NCI-H510A (cell line): ENCODE measurements around the gene HTT-AS.
"Not testable (repeated sequence)": the region's sequence is repeated elsewhere in the genome, so short reads cannot be mapped to it uniquely, and the experiment has no call there.

ENCODE experiments used
- DNase-seq: peaks from one replicate; lab custom pipeline; 2025; lab: John Stamatoyannopoulos, UW

HTT-AS gene

GRCh38 chr4:3074078-3074845 lies at the start of gene HTT-AS, which contains the start of gene HTT:
Gene HTT-AS (minus strand): TSS chr4:3074538.
Gene HTT (plus strand): TSS chr4:3074681. CDS start chr4:3074826, 145 bp downstream.
- DNase-seq = peak; percentile 73

DNA sequence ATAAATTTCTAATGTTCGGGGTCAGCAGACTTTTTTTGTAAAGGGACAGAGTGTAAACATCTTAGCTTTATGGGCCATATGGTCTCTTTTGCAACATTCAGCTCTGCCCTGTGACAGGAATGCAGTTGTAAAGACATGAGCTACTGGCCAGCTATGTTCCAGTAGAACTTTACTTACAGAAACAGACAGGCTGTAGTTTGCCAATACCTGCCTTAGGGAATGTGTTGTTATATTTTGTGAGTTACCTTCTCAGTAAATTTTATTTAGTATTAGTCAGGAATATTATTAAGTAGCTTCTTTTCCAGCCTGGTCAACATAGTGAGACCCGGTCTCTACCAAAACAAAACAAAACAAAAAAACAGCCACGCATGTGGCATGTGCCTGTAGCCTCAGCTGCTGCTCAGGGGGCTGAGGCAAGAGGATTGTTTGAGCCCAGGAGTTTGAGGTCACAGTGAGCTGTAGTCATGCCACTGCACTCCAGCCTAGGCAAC lies 48.9 kb upstream of the HTT-AS start:
- DNase-seq = no peak

GRCh38 chr4:3122081-3122563 lies 47.8 kb upstream of the HTT-AS start:
- no peak for DNase-seq

DNA sequence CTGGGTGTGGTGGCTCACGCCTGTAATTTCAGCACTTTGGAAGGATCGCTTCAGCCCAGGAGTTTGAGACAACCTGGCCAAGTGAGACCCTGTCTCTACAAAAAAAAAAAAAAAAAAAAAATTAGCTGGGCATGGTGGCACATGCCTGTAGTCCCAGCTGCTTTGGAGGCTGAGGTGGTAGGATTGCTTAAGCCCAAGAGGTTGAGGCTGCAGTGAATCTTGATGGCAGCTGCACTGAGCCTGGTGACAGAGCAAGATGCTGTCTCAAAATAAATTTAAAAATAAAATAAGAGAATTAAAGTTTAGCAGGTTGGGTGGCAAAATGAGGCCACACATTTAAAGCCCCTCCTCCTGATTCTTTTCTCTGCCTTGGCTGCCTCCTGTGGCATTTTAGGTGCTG lies 47.3 kb upstream of the HTT-AS start:
- DNase-seq = no peak

DNA sequence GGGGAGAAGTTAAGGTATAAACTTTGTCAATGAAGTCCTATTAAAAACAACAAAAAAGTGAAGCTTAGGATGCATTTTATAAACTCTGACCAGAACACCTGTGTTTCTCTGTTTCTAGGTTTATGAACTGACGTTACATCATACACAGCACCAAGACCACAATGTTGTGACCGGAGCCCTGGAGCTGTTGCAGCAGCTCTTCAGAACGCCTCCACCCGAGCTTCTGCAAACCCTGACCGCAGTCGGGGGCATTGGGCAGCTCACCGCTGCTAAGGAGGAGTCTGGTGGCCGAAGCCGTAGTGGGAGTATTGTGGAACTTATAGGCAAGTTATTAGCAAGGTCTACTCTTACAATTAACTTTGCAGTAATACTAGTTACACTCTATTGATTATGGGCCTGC lies 46.8 kb upstream of the HTT-AS start:
- DNase-seq = no peak

DNA sequence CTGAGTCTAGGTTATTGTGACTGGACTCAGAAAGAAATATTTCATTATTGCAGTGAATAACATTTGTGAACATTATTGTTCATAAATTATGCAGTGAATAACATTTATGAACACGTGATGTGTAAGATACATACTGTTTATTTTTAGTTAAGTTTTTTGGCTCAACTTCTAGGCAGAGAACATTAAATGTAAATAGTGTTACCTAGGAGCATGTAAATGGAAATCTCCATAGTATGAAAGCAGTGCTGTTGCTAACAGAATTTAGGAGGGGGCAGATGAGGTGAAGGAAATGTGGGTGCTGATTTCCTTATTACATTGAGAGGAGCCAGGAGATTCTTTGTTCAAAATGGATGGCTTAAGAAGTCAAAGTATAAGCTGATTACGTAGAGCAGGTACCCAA lies 45.1 kb upstream of the HTT-AS start:
- DNase-seq = no peak

DNA sequence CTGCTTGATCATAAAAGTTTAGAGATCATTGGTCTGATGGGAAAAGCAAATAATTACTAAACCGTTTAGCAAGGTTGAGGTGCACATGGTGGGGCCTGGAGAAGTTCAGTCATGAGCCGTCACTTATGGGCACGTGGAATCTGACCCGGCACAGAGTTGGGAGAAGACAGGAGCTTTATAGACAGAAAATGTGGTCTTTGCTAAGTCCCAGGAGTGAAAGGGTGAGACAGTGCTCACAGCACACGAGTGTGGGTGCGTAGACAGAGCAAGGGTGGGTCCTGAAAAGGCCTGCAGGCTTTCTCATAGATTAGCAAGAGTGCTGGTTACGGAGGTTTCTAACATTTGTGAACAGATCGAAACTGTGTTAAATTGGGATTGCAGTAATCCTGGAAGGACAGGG lies 44.0 kb upstream of the HTT-AS start:
- no peak for DNase-seq

DNA sequence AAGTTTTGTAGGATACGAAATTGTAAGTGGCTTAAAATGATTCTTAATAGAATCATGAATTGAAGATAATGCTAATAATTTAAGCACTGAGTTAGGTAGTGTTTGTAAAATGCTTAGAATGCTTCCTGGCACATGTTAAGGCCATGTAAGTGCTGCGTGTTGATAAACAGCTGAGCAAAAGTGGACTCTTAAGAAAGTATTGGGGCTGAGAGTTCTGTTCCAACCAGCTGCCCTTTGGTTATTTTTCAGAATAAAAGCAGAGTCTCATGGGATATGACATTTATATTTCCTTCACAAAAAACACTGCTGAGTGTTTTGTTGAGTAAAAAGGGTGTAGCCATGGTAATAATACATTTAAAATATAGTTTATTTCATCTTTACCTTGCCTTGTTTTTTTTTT lies 42.6 kb upstream of the HTT-AS start:
- no peak for DNase-seq

GRCh38 chr4:3115637-3116270 lies 41.4 kb upstream of the HTT-AS start:
- DNase-seq = no peak

- no peak for DNase-seq
Measured at GRCh38 chr4:3114377-3114776, 40.0 kb upstream of the HTT-AS start.

DNA sequence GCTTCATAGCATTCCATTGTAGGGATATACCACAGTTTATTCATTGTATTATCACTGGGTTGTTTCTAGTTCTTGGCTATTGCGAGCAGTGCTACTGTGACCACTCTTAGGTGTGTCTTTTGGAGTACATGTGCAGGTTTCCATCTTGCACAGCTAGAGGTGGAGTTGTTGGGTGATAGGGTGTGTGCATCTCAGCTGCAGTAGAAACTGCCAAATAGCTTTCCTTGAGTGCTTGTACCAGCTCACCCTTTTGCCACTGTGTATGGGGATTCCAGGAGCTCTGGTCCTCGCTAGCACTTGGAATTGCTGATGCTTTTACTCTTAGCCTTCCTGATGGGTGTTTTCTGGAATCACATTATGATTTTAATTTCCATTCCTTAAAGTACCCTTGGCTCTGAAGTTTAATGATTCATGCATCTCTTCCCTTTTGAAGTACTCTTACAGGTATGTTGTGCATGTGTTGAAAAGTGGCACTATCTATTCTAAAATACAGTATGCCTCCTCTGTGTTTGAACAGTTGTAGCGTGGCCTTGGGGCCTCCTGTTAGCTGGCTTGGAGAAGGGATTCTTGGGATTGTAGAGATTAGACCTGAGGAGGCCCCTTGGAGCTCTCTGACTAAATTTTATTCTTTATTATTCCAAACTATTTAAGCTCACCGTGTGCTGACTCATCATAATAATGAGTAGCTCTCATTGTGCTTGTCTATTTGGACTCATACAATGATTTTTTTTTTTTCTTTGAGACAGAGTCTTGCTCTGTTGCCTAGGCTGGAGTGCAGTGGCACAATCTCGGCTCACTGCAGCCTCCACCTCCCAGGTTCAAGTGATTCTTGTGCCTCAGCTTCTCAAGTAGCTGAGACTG lies 38.5 kb upstream of the HTT-AS start:
- DNase-seq = no peak

DNA sequence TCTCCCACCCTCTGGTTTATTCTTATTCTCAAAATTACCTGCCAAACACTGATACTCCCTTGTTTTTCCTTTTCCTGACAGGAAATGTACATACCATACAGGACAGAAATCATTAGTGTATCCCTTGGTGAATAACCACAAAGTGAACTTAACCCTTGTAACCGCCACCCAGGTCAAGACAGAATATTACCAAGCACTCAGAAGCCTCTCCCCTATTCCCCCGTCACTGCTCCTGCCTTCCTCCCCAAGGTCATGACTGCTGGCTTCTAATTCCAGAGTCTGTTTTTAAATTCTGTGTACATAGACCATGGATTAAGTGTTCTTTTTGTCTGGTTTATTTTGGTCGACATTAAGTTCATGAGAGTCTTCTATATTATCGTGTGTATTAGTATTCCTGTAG lies 37.9 kb upstream of the HTT-AS start:
- DNase-seq = no peak

DNA sequence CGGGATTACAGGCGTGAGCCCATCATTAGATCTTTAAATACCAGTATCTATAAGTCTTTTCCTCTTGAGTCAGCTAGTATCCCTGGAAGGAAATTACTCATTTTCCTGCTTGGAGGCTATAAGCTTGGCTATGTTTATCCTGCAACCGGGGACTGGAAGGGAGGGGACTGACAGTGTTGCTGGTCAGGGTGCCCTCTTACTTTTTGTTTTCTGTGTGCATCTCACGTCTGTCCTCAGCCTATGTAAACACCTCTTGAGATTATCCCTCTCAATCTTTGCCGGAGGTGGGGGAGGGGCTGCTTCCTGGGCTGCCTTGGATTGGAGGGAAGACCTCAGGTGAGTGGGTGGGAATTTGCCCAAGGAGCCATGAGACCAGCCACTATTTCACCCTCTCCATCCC lies 37.1 kb upstream of the HTT-AS start:
- DNase-seq = no peak

- DNase-seq = no peak
Measured at GRCh38 chr4:3108211-3108610, 33.9 kb upstream of the HTT-AS start.

GRCh38 chr4:3107691-3108121 lies 33.4 kb upstream of the HTT-AS start:
- DNase-seq = no peak

DNA sequence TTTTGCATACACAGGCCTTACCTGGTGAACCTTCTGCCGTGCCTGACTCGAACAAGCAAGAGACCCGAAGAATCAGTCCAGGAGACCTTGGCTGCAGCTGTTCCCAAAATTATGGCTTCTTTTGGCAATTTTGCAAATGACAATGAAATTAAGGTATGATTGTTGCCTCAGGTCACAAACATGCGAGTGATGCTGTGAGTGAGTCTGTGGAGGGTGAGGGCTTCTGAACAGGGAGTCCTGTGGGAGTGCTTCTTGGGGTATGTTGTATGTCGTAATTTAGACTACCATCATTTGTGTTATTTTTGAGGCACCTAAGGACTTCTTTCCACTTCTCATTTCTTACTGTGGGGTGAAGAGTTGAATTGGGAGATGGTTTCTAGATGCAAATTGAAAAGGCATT lies 32.9 kb upstream of the HTT-AS start:
- no peak for DNase-seq

DNA sequence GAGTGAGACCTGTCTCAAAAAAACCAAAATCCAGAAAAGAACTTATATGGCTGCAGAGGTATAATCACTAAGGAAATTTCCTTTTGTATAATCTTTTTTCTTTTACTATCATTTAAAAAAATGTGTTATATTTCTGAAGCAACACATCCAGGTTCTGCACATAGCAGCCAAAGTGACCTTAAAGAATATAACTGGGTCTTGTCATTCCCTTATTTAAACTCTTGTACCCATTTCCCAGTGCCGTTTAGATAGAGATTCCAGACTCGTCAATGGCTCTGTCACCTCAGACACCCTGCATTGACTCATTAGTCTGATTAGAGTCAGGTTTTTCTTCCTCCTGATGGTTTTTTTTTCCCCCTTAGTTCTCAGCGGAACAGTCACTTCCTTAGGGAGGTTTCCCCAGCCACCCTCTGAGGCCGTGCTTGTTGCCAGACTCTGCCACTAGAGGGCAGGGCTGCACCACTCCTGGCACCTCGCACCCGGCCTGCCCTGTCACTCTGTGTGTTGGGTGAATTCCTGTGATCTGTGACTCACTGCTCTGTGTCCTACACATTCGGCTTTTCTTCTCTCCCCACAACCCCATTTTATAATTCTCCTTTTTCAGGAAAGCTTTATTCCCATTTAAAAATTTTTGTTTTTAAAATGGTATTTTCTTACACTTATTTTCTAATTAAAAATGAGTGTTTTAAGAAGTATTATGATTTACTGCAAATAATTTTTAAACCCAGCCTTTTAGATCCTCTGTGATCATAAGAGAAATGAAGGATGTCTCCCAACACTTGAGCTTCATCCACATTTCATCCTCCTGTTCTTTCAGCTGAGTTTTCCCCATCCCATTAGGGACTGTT lies 32.2 kb upstream of the HTT-AS start:
- peak; percentile 26 for DNase-seq

DNA sequence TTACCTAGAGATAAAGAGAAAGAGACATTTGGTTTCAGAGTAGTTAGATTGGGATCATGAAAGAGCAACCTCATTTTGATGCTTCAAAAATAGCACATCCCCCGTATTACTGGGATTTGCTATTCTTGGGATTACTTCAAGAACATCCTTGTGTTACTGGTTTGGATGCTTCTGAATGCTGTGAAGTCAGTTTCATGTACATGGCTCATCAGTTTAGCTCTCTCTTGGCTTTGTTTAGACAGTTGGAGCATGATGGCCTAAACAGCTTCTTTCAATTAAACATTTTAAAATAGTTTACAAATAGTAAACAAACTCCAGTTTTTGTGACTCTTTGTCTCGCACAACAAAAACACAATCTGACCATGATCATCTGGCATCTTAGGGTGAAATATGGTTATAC lies 24.0 kb upstream of the HTT-AS start:
- no peak for DNase-seq

- DNase-seq = no peak
Measured at GRCh38 chr4:3096202-3096601, 21.9 kb upstream of the HTT-AS start.

- DNase-seq = not testable (repeated sequence)
Measured at GRCh38 chr4:3094701-3095100, 20.4 kb upstream of the HTT-AS start.

GRCh38 chr4:3091464-3091863 lies 17.1 kb upstream of the HTT-AS start:
- no peak for DNase-seq
